Measurements from ENCODE around the gene SIDT2. TPM values are rescaled to one million over a fixed set of nuclear protein-coding genes. Genes with fewer than 3 reads are reported as not detected.

SIDT2 gene
- total RNA-seq, 2 donors from 2014 or later: 55.9 to 82.2 TPM

DNA sequence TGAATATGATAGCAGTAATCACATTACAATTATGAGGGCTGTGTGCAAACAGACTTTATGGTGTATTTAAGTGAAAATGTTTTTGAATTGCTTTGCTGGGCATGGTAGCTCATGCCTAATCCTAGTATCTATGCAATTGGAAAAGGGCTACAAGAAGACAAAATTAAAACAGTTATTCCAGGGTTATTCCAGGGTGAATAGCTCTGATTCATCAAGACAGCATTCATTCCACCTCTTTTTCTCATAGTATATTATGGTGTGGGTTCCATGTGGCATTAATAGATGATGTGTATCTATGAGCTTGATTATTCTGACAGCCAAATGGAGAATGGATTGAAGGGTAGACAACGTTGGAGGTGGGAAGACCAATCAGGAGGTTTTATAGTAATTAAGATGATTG, 12.1 kb upstream of the SIDT2 start:
- ATAC-seq (ENCODE audit: insufficient number of reproducible peaks, low FRiP score, low read depth): no peak
- no peak overlapping the region for H3K4me3 ChIP-seq
- TF ChIP-seq CTCF (IDR thresholded peaks at IDR 0.05): no peak
- H3K27me3 ChIP-seq (replicated peaks; ENCODE audit: insufficient read depth): no peaks in the 10 kb centered on the region
- no peaks in the 10 kb centered on the region for H3K9me3 ChIP-seq
- no peaks in the 10 kb centered on the region for H3K4me1 ChIP-seq (ENCODE audit: control insufficient read depth in 1 of 2, low read depth in 2 of 2)
- peaks cover 57% of the 10 kb centered on the region for H3K36me3 ChIP-seq
- no peak overlapping the region for H3K27ac ChIP-seq
- no peak for DNase-seq (ENCODE audit: low spot score)

- no peak overlapping the region for H3K27ac ChIP-seq
- DNase-seq (ENCODE audit: low spot score): no peak
- peaks cover 26% of the 10 kb centered on the region for H3K36me3 ChIP-seq
- no peaks in the 10 kb centered on the region for H3K4me1 ChIP-seq (ENCODE audit: control insufficient read depth in 1 of 2, low read depth in 2 of 2)
- H3K9me3 ChIP-seq: no peaks in the 10 kb centered on the region
- no peak overlapping the region for H3K4me3 ChIP-seq
- TF ChIP-seq CTCF (IDR thresholded peaks at IDR 0.05): no peak
- H3K27me3 ChIP-seq (replicated peaks; ENCODE audit: insufficient read depth): no peaks in the 10 kb centered on the region
- ATAC-seq (ENCODE audit: insufficient number of reproducible peaks, low FRiP score, low read depth): no peak
Measured at GRCh38 chr11:117169736-117170135, 8.8 kb upstream of the SIDT2 start.

GRCh38 chr11:117170210-117170609, 8.3 kb upstream of the SIDT2 start:
- H3K27ac ChIP-seq: no peak overlapping the region
- TF ChIP-seq CTCF (IDR thresholded peaks at IDR 0.05): no peak
- H3K36me3 ChIP-seq: peaks cover 26% of the 10 kb centered on the region
- ATAC-seq (ENCODE audit: insufficient number of reproducible peaks, low FRiP score, low read depth) (no peak), DNase-seq (ENCODE audit: low spot score) (no peak)
- H3K27me3 ChIP-seq (replicated peaks; ENCODE audit: insufficient read depth): no peaks in the 10 kb centered on the region
- no peaks in the 10 kb centered on the region for H3K9me3 ChIP-seq
- no peaks in the 10 kb centered on the region for H3K4me1 ChIP-seq (ENCODE audit: control insufficient read depth in 1 of 2, low read depth in 2 of 2)
- H3K4me3 ChIP-seq: no peak overlapping the region

GRCh38 chr11:117171007-117171403, 7.5 kb upstream of the SIDT2 start:
- Histone ChIP-seq H3K9me3 (no peaks in the 10 kb centered on the region), H3K36me3 (peaks cover 21% of the 10 kb centered on the region), H3K4me1 (ENCODE audit: control insufficient read depth in 1 of 2, low read depth in 2 of 2) (peaks cover 0 to 2% of the 10 kb centered on the region in 2 donors), H3K27me3 (replicated peaks; ENCODE audit: insufficient read depth) (no peaks in the 10 kb centered on the region), H3K27ac (no peak overlapping the region), H3K4me3 (no peak overlapping the region)
- no peak for TF ChIP-seq CTCF (IDR thresholded peaks at IDR 0.05)
- no peak for DNase-seq (ENCODE audit: low spot score)
- no peak for ATAC-seq (ENCODE audit: insufficient number of reproducible peaks, low FRiP score, low read depth)

DNA sequence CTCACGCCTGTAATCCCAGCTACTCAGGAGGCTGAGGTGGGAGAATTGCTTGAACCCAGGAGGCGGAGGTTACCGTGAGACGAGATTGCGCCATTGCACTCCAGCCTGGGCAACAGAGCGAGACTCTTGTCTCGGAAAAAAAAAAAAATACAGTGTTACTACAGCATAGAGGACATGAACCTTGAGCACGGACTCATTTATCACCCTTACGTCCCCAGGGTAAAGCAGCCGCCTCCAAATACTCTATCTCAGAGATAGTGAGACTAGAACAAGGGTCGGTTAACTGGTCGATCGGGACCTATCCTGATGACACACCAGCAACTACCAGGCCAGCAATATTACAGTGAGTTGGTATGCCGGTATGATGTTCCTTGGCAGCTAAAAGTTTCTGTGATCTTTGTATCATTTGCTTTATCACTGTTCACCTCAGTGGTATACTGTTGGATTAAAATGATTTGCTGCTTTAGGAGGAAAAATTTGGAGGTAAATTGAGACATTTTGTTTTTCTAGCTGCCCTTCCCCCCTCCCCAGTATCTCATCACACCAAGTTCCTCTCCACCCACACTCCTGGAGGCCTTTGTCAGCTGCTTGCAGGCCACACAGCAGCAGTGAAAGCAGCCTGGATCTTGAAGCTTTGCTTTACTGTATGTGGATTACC, 7.0 kb upstream of the SIDT2 start:
- Histone ChIP-seq H3K27ac (no peak overlapping the region), H3K36me3 (peaks cover 19% of the 10 kb centered on the region), H3K27me3 (replicated peaks; ENCODE audit: insufficient read depth) (no peaks in the 10 kb centered on the region), H3K4me1 (ENCODE audit: control insufficient read depth in 1 of 2, low read depth in 2 of 2) (peaks cover 0 to 6% of the 10 kb centered on the region in 2 donors), H3K9me3 (no peaks in the 10 kb centered on the region), H3K4me3 (no peak overlapping the region)
- DNase-seq (ENCODE audit: low spot score): no peak
- no peak for ATAC-seq (ENCODE audit: insufficient number of reproducible peaks, low FRiP score, low read depth)
- TF ChIP-seq CTCF (IDR thresholded peaks at IDR 0.05): no peak
